ENCODE results near the gene NAXD. TPM values are rescaled to one million over a fixed set of nuclear protein-coding genes. Genes with fewer than 3 reads are reported as not detected.

NAXD gene
- total RNA-seq, 2 donors from 2014 or later: 36.2 to 71.6 TPM

DNA sequence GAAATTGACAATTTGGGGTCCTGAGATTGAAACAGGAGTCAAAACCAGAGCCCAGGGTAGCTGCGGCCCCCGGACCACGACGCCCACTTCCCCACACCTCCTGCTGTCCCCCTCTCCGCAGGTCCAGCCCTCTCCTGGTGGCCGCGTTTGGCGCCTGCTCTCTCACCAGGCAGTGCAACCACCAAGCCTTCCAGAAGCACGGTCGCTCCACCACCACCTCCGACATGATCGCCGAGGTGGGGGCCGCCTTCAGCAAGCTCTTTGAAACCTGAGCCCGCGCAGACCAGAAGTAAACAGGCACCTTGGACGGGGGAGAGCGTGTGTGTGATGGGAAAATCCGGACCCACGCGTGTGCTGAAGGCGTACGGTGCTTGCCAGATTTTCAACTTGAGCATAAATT, 22.9 kb downstream of the NAXD start:
- H3K9me3 ChIP-seq: no peaks in the 10 kb centered on the region
- no peak overlapping the region for H3K27ac ChIP-seq
- no peaks in the 10 kb centered on the region for H3K4me1 ChIP-seq (replicated peaks)
- DNase-seq (ENCODE audit: low spot score): no peak
- no peaks in the 10 kb centered on the region for H3K27me3 ChIP-seq (replicated peaks; ENCODE audit: insufficient read depth)
- H3K36me3 ChIP-seq: peaks cover 10 to 31% of the 10 kb centered on the region in 2 donors
- H3K4me3 ChIP-seq: no peak overlapping the region
- intact Hi-C loops (cut with DNase I): no loop called here
- WGBS: 81% methylated on average over 23 of the region's 23 CpGs
- TF ChIP-seq POLR2AphosphoS5 (IDR thresholded peaks at IDR 0.05) (no peak), POLR2A (IDR thresholded peaks at IDR 0.05) (no peak)
- TF ChIP-seq, protein P1, sequence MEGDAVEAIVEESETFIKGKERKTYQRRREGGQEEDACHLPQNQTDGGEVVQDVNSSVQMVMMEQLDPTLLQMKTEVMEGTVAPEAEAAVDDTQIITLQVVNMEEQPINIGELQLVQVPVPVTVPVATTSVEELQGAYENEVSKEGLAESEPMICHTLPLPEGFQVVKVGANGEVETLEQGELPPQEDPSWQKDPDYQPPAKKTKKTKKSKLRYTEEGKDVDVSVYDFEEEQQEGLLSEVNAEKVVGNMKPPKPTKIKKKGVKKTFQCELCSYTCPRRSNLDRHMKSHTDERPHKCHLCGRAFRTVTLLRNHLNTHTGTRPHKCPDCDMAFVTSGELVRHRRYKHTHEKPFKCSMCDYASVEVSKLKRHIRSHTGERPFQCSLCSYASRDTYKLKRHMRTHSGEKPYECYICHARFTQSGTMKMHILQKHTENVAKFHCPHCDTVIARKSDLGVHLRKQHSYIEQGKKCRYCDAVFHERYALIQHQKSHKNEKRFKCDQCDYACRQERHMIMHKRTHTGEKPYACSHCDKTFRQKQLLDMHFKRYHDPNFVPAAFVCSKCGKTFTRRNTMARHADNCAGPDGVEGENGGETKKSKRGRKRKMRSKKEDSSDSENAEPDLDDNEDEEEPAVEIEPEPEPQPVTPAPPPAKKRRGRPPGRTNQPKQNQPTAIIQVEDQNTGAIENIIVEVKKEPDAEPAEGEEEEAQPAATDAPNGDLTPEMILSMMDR (IDR thresholded peaks at IDR 0.05): no peak

DNA sequence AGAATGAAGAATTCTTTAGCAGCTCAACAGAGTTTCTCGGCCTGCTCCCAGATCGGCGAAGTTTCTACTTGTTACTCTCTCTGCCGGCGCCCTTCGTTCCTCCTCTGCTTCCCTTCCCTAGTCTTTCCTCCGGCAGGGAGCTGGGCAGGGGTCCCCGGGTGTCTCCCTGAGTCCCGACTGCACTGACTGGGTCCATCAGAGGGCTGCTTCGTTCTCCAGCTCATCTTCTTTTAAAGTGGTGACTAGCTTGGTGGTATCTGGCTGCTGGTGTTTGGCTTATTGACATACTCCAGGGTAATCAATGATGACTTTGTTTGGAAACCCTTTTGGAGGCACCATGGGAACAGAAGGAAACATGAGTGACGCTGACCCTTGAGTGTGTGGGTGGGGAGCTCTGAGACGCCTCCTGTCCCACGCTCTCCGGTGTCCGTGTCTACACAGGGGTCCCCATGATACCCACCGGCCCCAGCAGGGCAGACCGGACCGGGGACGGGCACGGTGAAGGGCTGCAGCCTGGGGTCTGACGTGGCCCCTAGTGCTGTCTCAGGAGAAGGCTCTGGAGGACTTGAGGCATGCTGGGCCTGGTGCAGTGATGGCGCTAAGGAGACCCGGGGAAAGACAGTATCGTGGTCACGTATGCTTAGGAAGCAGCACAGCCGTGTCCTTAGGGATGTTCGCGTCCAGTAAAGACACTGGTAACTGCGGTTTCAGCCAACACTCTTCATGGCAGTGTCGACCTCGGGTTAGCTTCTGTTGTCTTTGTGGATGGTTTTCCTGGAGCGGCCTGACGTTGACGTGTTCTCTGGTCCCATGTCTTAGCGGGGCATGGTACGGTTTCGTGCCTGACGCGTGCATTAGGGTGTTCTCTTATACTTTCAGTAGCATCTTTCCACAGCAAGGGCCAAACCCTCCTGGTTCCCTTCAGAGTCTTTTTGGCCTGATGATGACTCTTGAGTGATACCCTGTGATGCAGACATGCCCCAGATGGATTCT, 23.8 kb downstream of the NAXD start:
- 92% methylated on average over 39 of the region's 39 CpGs for WGBS
- H3K27me3 ChIP-seq (replicated peaks; ENCODE audit: insufficient read depth): no peaks in the 10 kb centered on the region
- H3K36me3 ChIP-seq: peaks cover 10 to 31% of the 10 kb centered on the region in 2 donors
- no peak overlapping the region for H3K4me3 ChIP-seq
- no peak for TF ChIP-seq POLR2AphosphoS5 (IDR thresholded peaks at IDR 0.05)
- TF ChIP-seq, protein P1 (IDR thresholded peaks at IDR 0.05): no peak
- no peak for TF ChIP-seq POLR2A (IDR thresholded peaks at IDR 0.05)
- no peak for DNase-seq (ENCODE audit: low spot score)
- intact Hi-C loops (cut with DNase I): no loop called here
- H3K9me3 ChIP-seq: no peaks in the 10 kb centered on the region
- no peak overlapping the region for H3K27ac ChIP-seq
- H3K4me1 ChIP-seq (replicated peaks): no peaks in the 10 kb centered on the region

DNA sequence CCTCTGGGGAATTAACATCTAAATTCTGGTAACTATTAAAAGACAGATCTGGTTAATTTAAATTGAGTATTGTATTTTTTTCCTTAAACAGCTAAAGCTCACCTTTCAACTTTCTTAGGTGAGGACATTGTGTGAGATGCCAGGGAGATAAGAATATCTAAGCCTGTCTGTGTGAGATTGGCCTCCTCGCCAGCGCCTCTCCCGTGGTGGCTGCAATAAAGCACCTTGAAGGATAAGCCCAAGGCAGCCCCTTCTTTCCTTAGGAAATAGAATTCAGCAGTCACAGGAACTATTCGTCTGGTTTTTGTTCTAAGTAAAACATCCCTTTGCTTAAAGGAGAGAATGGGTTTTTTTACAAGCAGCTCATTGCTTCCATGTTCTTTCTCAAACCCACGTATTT, 24.6 kb downstream of the NAXD start:
- 69% methylated on average over 5 of the region's 5 CpGs for WGBS
- H3K4me1 ChIP-seq (replicated peaks): peaks cover 3% of the 10 kb centered on the region
- intact Hi-C loops (cut with DNase I): loop anchor here (10.0 kb wide), 1 partner anchor 75 kb away; the partner anchor contains the start of gene ING1
- peaks cover 10 to 28% of the 10 kb centered on the region in 2 donors for H3K36me3 ChIP-seq
- no peak overlapping the region for H3K4me3 ChIP-seq
- no peak for DNase-seq (ENCODE audit: low spot score)
- no peaks in the 10 kb centered on the region for H3K27me3 ChIP-seq (replicated peaks; ENCODE audit: insufficient read depth)
- TF ChIP-seq POLR2A (IDR thresholded peaks at IDR 0.05) (no peak), POLR2AphosphoS5 (IDR thresholded peaks at IDR 0.05) (no peak)
- TF ChIP-seq, protein P1 (IDR thresholded peaks at IDR 0.05): no peak
- H3K9me3 ChIP-seq: no peaks in the 10 kb centered on the region
- H3K27ac ChIP-seq: no peak overlapping the region

DNA sequence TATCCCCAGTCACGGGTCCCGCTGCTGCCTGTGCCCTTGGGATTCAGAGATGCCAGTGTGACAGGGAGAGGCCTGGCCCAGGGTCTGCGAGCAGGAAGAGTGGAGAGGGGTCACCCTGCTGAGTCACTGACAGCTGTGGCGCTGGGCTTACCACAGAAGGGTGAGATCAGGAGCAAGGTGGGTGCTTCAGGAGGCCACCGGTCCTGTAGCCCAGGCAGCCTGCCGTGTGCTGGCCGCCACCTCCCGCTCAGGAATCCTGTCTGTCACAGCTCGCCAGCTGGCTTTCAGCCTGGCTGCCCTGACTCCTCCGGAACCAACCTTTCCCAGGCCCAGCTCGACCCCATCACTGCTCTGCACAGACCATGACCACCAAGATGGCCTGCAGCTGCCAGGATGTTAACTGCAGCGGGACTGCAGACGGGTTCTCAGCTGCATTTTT, 25.3 kb downstream of the NAXD start:
- peaks cover 6% of the 10 kb centered on the region for H3K4me1 ChIP-seq (replicated peaks)
- DNase-seq (ENCODE audit: low spot score): no peak
- no peak for TF ChIP-seq POLR2A (IDR thresholded peaks at IDR 0.05)
- TF ChIP-seq POLR2AphosphoS5 (IDR thresholded peaks at IDR 0.05): no peak
- TF ChIP-seq, protein P1 (IDR thresholded peaks at IDR 0.05): no peak
- WGBS: 55% methylated on average over 13 of the region's 13 CpGs
- H3K27me3 ChIP-seq (replicated peaks; ENCODE audit: insufficient read depth): no peaks in the 10 kb centered on the region
- no peak overlapping the region for H3K4me3 ChIP-seq
- H3K27ac ChIP-seq: no peak overlapping the region
- H3K9me3 ChIP-seq: no peaks in the 10 kb centered on the region
- H3K36me3 ChIP-seq: peaks cover 10 to 21% of the 10 kb centered on the region in 2 donors
- intact Hi-C loops (cut with DNase I): loop anchor here (10.0 kb wide), 1 partner anchor 74 kb away; the partner anchor contains the start of gene ING1
